ENCODE measurements around the gene CBX2. TPM values are rescaled to one million over a fixed set of nuclear protein-coding genes. Genes with fewer than 3 reads are reported as not detected.
A peak's percentile ranks its signal among the peaks of the same experiment; 100 is the strongest.

Gene CBX2
- total RNA-seq, 1 experiment from 2014 or later: 28.3 TPM

- H3K79me2 ChIP-seq (ENCODE audit: insufficient read depth, low read length): no peaks in the 10 kb centered on the region
- H3K4me1 ChIP-seq (ENCODE audit: control insufficient read depth in 1 of 2, insufficient read depth in 2 of 2, low read length in 2 of 2): peaks cover 24 to 50% of the 10 kb centered on the region in 2 experiments
- H3K36me3 ChIP-seq (ENCODE audit: control insufficient read depth in 1 of 2, insufficient read depth in 2 of 2, low read length in 2 of 2): no peaks in the 10 kb centered on the region
- ChIA-PET POLR2A (interaction anchor here (1.1 kb wide), 1 partner anchor 35 kb away, joined by 3 read pairs; the partner anchor contains the start of gene CBX4), RAD21 (ENCODE audit: low non-redundant PET in 1 of 2, low total read pairs in 2 of 2, uncharacterized antibody in 2 of 2, unreplicated experiment in 2 of 2) (no interaction called here), CTCF (no interaction called here)
- H3K4me2 ChIP-seq (ENCODE audit: low read length): no peak overlapping the region
- H3K4me3 ChIP-seq (replicated peaks in 1 of 2; ENCODE audit: low read depth in 1 of 2, low read length in 2 of 2): no peak overlapping the region
- no peak for DNase-seq (ENCODE audit: low read depth, low spot score)
- H4K20me1 ChIP-seq (ENCODE audit: insufficient read depth): no peaks in the 10 kb centered on the region
- no peak overlapping the region for H3K9ac ChIP-seq (ENCODE audit: low read length)
- H3K9me3 ChIP-seq (ENCODE audit: control insufficient read depth in 1 of 2, insufficient read depth in 1 of 2, low read depth in 1 of 2, low read length in 2 of 2): no peaks in the 10 kb centered on the region
- H2AFZ ChIP-seq (ENCODE audit: low read depth, low read length, poor library complexity, severe bottlenecking): no peak overlapping the region
- no TSS peak for BruUV-seq (replicated peaks)
- intact Hi-C loops (cut with micrococcal nuclease): no loop called here
- TF ChIP-seq ZFX (IDR thresholded peaks at IDR 0.05): peak; percentile 14; the same call in 1 of the 2 replicates
- TF ChIP-seq SIN3A (IDR thresholded peaks at IDR 0.05; ENCODE audit: low read depth): no peak
- H3K9me2 ChIP-seq (ENCODE audit: insufficient read depth): no peaks in the 10 kb centered on the region
- no peak for ATAC-seq
- H3K27ac ChIP-seq (ENCODE audit: low read depth, low read length): no peak overlapping the region
- H3K27me3 ChIP-seq (ENCODE audit: insufficient read depth, low read length): no peaks in the 10 kb centered on the region
Measured at GRCh38 chr17:79803997-79804855, 26.3 kb downstream of the CBX2 start.

DNA sequence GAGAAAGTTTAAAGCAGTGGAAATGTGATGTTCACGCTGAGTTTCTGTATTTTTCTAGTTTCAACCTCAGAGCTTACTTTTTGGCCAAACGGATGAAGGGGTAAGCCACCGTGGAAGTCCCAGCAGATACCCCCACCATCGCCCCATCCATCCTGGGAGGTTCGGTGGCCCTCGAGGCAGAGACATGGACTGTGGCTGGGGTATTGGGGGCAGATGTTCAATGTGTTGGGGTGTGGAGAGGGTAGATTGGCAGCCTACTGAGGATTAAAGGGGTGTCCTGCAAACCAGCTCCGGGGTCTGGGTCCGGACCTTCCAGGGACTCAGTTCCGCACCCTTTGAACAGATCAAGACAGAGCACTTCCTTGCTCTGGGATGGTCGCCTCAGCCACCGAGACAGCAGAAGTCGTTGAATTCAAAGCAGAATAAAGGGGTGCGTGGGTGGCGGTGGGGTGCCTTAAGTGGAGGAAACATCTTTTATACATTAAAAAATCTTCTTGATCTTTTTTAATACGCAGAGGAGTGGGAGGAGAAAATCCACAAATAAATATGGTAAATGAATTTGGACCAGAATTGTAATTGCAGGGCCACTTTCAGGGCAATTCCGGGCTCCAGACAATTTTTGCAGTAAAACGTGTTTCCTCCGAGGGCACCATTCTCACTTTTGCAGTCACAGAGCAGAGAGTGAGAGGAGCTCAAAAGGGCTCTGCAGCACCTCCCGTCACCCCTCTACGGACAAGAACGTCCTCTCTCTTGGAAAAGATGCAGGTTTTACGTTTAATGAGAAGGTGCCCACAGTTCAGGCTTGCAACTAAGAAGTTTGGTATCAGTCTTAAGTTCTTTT, 27.1 kb downstream of the CBX2 start:
- CTCF ChIA-PET: interaction anchor here (1.4 kb wide), 1 partner anchor 40 kb away, joined by 3 read pairs; no protein-coding TSS in a partner anchor
- H3K4me3 ChIP-seq (replicated peaks in 1 of 2; ENCODE audit: low read depth in 1 of 2, low read length in 2 of 2): no peak overlapping the region
- TF ChIP-seq POLR2A (IDR thresholded peaks at IDR 0.05; ENCODE audit: borderline replicate concordance, extremely low read depth, insufficient read depth, insufficient read length) (no peak), RAD21 (IDR thresholded peaks at IDR 0.05; ENCODE audit: low read depth) (no peak), JUND (IDR thresholded peaks at IDR 0.05) (no peak), CEBPB (IDR thresholded peaks at IDR 0.05; ENCODE audit: low read depth) (no peak), ZNF274 (IDR thresholded peaks at IDR 0.05; ENCODE audit: low read depth, low read length) (no peak), EZH2 (IDR thresholded peaks at IDR 0.05) (no peak)
- TF ChIP-seq, protein P1, sequence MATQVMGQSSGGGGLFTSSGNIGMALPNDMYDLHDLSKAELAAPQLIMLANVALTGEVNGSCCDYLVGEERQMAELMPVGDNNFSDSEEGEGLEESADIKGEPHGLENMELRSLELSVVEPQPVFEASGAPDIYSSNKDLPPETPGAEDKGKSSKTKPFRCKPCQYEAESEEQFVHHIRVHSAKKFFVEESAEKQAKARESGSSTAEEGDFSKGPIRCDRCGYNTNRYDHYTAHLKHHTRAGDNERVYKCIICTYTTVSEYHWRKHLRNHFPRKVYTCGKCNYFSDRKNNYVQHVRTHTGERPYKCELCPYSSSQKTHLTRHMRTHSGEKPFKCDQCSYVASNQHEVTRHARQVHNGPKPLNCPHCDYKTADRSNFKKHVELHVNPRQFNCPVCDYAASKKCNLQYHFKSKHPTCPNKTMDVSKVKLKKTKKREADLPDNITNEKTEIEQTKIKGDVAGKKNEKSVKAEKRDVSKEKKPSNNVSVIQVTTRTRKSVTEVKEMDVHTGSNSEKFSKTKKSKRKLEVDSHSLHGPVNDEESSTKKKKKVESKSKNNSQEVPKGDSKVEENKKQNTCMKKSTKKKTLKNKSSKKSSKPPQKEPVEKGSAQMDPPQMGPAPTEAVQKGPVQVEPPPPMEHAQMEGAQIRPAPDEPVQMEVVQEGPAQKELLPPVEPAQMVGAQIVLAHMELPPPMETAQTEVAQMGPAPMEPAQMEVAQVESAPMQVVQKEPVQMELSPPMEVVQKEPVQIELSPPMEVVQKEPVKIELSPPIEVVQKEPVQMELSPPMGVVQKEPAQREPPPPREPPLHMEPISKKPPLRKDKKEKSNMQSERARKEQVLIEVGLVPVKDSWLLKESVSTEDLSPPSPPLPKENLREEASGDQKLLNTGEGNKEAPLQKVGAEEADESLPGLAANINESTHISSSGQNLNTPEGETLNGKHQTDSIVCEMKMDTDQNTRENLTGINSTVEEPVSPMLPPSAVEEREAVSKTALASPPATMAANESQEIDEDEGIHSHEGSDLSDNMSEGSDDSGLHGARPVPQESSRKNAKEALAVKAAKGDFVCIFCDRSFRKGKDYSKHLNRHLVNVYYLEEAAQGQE (IDR thresholded peaks at IDR 0.05; ENCODE audit: low read depth): no peak
- TF ChIP-seq, protein P2, sequence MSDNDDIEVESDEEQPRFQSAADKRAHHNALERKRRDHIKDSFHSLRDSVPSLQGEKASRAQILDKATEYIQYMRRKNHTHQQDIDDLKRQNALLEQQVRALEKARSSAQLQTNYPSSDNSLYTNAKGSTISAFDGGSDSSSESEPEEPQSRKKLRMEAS (IDR thresholded peaks at IDR 0.05): no peak
- TF ChIP-seq, protein P3, sequence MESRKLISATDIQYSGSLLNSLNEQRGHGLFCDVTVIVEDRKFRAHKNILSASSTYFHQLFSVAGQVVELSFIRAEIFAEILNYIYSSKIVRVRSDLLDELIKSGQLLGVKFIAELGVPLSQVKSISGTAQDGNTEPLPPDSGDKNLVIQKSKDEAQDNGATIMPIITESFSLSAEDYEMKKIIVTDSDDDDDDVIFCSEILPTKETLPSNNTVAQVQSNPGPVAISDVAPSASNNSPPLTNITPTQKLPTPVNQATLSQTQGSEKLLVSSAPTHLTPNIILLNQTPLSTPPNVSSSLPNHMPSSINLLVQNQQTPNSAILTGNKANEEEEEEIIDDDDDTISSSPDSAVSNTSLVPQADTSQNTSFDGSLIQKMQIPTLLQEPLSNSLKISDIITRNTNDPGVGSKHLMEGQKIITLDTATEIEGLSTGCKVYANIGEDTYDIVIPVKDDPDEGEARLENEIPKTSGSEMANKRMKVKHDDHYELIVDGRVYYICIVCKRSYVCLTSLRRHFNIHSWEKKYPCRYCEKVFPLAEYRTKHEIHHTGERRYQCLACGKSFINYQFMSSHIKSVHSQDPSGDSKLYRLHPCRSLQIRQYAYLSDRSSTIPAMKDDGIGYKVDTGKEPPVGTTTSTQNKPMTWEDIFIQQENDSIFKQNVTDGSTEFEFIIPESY (IDR thresholded peaks at IDR 0.05; ENCODE audit: extremely low read depth, insufficient replicate concordance, low read length): no peak
- TF ChIP-seq, protein P4, sequence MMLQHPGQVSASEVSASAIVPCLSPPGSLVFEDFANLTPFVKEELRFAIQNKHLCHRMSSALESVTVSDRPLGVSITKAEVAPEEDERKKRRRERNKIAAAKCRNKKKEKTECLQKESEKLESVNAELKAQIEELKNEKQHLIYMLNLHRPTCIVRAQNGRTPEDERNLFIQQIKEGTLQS (IDR thresholded peaks at IDR 0.05): no peak

More for the DNA sequence above, 27.1 kb downstream of the CBX2 start:
- no peaks in the 10 kb centered on the region for H3K27me3 ChIP-seq (ENCODE audit: insufficient read depth, low read length)
- no peaks in the 10 kb centered on the region for H3K36me3 ChIP-seq (ENCODE audit: control insufficient read depth in 1 of 2, insufficient read depth in 2 of 2, low read length in 2 of 2)
- ChIA-PET POLR2A (interaction anchor here (1.4 kb wide), 1 partner anchor 8 kb away, joined by 5 read pairs; the partner anchor contains the start of gene CBX8), RAD21 (ENCODE audit: low non-redundant PET in 1 of 2, low total read pairs in 2 of 2, uncharacterized antibody in 2 of 2, unreplicated experiment in 2 of 2) (no interaction called here)
- H3K27ac ChIP-seq (ENCODE audit: low read depth, low read length): no peak overlapping the region
- no peak overlapping the region for H2AFZ ChIP-seq (ENCODE audit: low read depth, low read length, poor library complexity, severe bottlenecking)
- no peak overlapping the region for H3K9ac ChIP-seq (ENCODE audit: low read length)
- no peaks in the 10 kb centered on the region for H3K9me3 ChIP-seq (ENCODE audit: control insufficient read depth in 1 of 2, insufficient read depth in 1 of 2, low read depth in 1 of 2, low read length in 2 of 2)
- ATAC-seq (no peak), DNase-seq (ENCODE audit: low read depth, low spot score) (no peak)
- BruUV-seq (replicated peaks): no TSS peak
- H3K9me2 ChIP-seq (ENCODE audit: insufficient read depth): no peaks in the 10 kb centered on the region
- no peak overlapping the region for H3K4me2 ChIP-seq (ENCODE audit: low read length)
- H3K79me2 ChIP-seq (ENCODE audit: insufficient read depth, low read length): no peaks in the 10 kb centered on the region
- intact Hi-C loops (cut with micrococcal nuclease): loop anchor here (5.0 kb wide), 1 partner anchor 112 kb away; no protein-coding TSS in a partner anchor
- H4K20me1 ChIP-seq (ENCODE audit: insufficient read depth): no peaks in the 10 kb centered on the region
- peaks cover 19 to 49% of the 10 kb centered on the region in 2 experiments for H3K4me1 ChIP-seq (ENCODE audit: control insufficient read depth in 1 of 2, insufficient read depth in 2 of 2, low read length in 2 of 2)
